HepG2 (cell line): ENCODE data around the gene GNAS. TPM values are rescaled to one million over a fixed set of nuclear protein-coding genes. Genes with fewer than 3 reads are reported as not detected.

Source experiments
- ATAC-seq: fragments of 200-7000 bp; cut with Tn5 transposase; 3 replicates; pipeline ENCODE4 v1.9.1; 2020; ENCODE audit warnings: mild to moderate bottlenecking, moderate library complexity
- BruUV-seq: library from RNA; stranded (reverse); fragments of 400-500 nt; replicated peaks from 2 replicates; lab custom pipeline; 2021; lab: Mats Ljungman, UMichigan
- CTCF ChIA-PET: fragments of 300-600 bp; formaldehyde crosslinking; extraction: SDS; loops from one replicate; lab custom pipeline; 2021; ENCODE audit warnings: low total read pairs, inconsistent platforms, low intra/inter-chr PET ratio; lab: Yijun Ruan, JAX
- POLR2A ChIA-PET: fragments of 350-600 bp; sonication (Branson Sonifier 250); formaldehyde crosslinking; loops from one replicate; lab custom pipeline; 2020; ENCODE audit warnings: antibody characterized with exemption, inconsistent platforms; lab: Yijun Ruan, JAX
- DNase-seq: peaks from one replicate; pipeline ENCODE4 v3.0.0-alpha.2; 2015; ENCODE audit warnings: low spot score
- FAIRE-seq: peaks from 3 replicates; lab custom pipeline; 2011; peaks lifted over from hg19 to GRCh38; lab: Jason Lieb, UNC
- H2AFZ ChIP-seq: one replicate; pipeline ENCODE4 v1.6.1; 2011; ENCODE audit warnings: low read length, inconsistent platforms
- H3K27ac ChIP-seq: fragments of 300-600 bp; 3 replicates; pipeline ENCODE4 v1.8.0; 2011; ENCODE audit warnings: mixed run types, mild to moderate bottlenecking, mixed read lengths, low read length, inconsistent platforms; ENCODE audit not compliant: insufficient read depth; ENCODE audit errors: extremely low read length
- H3K27me3 ChIP-seq, 2 experiments: fragments of 200-600 bp in 1 of 2; 2 replicates in 1 of 2; 3 replicates in 1 of 2; pipeline versions ENCODE4 v1.6.0 to v1.8.0; 2011; ENCODE audit warnings: low read length in 2 of 2, mild to moderate bottlenecking in 2 of 2, moderate library complexity in 2 of 2, inconsistent platforms in 1 of 2; ENCODE audit not compliant: insufficient read depth in 2 of 2, control insufficient read depth in 1 of 2
- H3K36me3 ChIP-seq, 2 experiments: fragments of 200-600 bp in 1 of 2; replicated peaks in 1 of 2; 2 replicates in 1 of 2; 3 replicates in 1 of 2; pipeline versions ENCODE4 v1.5.1 to v1.8.0; 2011; ENCODE audit warnings: low read length in 2 of 2, inconsistent platforms in 1 of 2; ENCODE audit not compliant: insufficient read depth in 2 of 2, control insufficient read depth in 1 of 2
- H3K4me1 ChIP-seq: 2 replicates; pipeline ENCODE4 v1.5.1; 2012; ENCODE audit warnings: low read length, inconsistent platforms; ENCODE audit not compliant: insufficient read depth
- H3K4me2 ChIP-seq: 2 replicates; pipeline ENCODE4 v1.6.0; 2011; ENCODE audit warnings: low read depth, low read length, inconsistent platforms
- H3K4me3 ChIP-seq, 3 experiments: fragments of 200-600 bp in 1 of 3; sonication (generic), shearing (Covaris generic) in 1 of 3; replicated peaks in 1 of 3; 2 replicates each; pipeline ENCODE4 v1.5.1; 2011 to 2016; ENCODE audit warnings: low read length in 3 of 3, inconsistent platforms in 2 of 3, low read depth in 2 of 3, mild to moderate bottlenecking in 2 of 3, control low read depth in 1 of 3, mixed read lengths in 1 of 3; ENCODE audit not compliant: insufficient read depth in 1 of 3
- H3K79me2 ChIP-seq: one replicate; pipeline ENCODE4 v1.6.1; 2011; ENCODE audit warnings: low read length, inconsistent platforms; ENCODE audit not compliant: insufficient read depth
- H3K9ac ChIP-seq: 2 replicates; pipeline ENCODE4 v1.6.0; 2011; ENCODE audit warnings: mild to moderate bottlenecking, low read depth, low read length, inconsistent platforms; ENCODE audit not compliant: insufficient read depth
- H3K9me3 ChIP-seq: 2 replicates; pipeline ENCODE4 v1.5.1; 2012; ENCODE audit warnings: mild to moderate bottlenecking, low read length
- H4K20me1 ChIP-seq: 2 replicates; pipeline ENCODE4 v1.6.0; 2011; ENCODE audit warnings: inconsistent platforms, mild to moderate bottlenecking, low read length, moderate library complexity; ENCODE audit not compliant: insufficient read depth
- ZNF33A ChIP-seq: sonication (generic); formaldehyde crosslinking; IDR thresholded peaks from 2 replicates; pipeline ENCODE4 v1.5.1; 2020; ENCODE audit warnings: missing genetic modification reagents, mild to moderate bottlenecking, moderate library complexity, borderline replicate concordance
- ZNF7 ChIP-seq: IDR thresholded peaks from 2 replicates; pipeline ENCODE4 v1.6.1; 2016; ENCODE audit warnings: missing biosample characterization, missing genetic modification reagents
- WGBS: methylation state at CpG from one replicate; pipeline ENCODE4 v1.1.6; 2017; ENCODE audit warnings: low lambda C conversion rate; 5-methylcytosine and 5-hydroxymethylcytosine counted together
- in situ Hi-C: cut with HindIII; loops from 2 replicates; pipeline ENCODE4 v1.10.0; 2017; ENCODE audit warnings: low pct_unique_long_range_greater_than_20kb; ENCODE audit not compliant: extremely low pct_ligation_motif_present
- intact Hi-C: fragments of 100-400 bp; cut with micrococcal nuclease; formaldehyde crosslinking; loops from one replicate; pipeline ENCODE4 v1.10.0; 2022; ENCODE audit not compliant: unreplicated experiment
- polyA plus RNA-seq, 8 experiments: library from polyadenylated mRNA; depleted of rRNA in 3 of 8; stranded (reverse) in 7 of 8; unstranded in 1 of 8; fragments of >200 nt; fragmentation: Illumina TruSeq in 4 of 8; extraction: Trizol in 4 of 8; gene quantifications; 2 replicates each; pipeline versions ENCODE4 v1.2.1 to v1.2.3, GENCODE V29; 2011 to 2016; ENCODE audit warnings: low read depth in 4 of 8, missing spikeins in 1 of 8, mixed read lengths in 1 of 8; ENCODE audit not compliant: insufficient read depth in 1 of 8
- total RNA-seq, 5 experiments: library from RNA; depleted of rRNA; stranded (reverse); fragments of >200 nt; fragmentation: Illumina TruSeq; extraction: Trizol; gene quantifications; 2 replicates each; pipeline ENCODE4 v1.2.3, GENCODE V29; 2016; ENCODE audit warnings: low read depth in 1 of 5
- TF ChIP-seq, protein P1 (sequence below): sonication (generic); formaldehyde crosslinking; IDR thresholded peaks from 2 replicates; pipeline ENCODE4 v1.4.0; 2020; ENCODE audit warnings: missing genetic modification reagents

The GNAS gene
- total and polyA plus RNA-seq, 2 of the 13 experiments (the other 11 are each of a cell fraction or from before 2014, with no cell fraction given), result 407 to 1,008 TPM

DNA sequence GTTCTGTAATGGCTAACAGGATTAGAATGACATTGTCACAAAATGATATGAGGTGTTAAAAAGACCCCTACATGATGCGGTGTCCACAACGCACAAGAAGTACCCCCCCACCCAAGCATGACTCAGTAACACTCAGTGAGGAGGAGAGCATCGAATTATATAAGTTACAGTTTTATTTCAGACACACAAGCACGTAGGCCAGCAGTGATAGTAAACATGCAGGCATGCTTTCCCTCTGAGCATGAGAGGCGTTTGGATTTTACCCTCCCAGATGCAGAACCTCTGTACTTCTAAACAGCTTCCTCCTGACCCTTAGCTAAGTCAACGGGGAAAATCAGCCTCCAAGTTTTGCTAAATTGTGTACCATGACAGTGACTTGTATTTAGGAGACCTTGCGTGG, 23.9 kb downstream of the GNAS start (continued):
- TF ChIP-seq, protein P1, sequence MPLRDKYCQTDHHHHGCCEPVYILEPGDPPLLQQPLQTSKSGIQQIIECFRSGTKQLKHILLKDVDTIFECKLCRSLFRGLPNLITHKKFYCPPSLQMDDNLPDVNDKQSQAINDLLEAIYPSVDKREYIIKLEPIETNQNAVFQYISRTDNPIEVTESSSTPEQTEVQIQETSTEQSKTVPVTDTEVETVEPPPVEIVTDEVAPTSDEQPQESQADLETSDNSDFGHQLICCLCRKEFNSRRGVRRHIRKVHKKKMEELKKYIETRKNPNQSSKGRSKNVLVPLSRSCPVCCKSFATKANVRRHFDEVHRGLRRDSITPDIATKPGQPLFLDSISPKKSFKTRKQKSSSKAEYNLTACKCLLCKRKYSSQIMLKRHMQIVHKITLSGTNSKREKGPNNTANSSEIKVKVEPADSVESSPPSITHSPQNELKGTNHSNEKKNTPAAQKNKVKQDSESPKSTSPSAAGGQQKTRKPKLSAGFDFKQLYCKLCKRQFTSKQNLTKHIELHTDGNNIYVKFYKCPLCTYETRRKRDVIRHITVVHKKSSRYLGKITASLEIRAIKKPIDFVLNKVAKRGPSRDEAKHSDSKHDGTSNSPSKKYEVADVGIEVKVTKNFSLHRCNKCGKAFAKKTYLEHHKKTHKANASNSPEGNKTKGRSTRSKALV (CRISPR knock-in tag), result no peak

DNA sequence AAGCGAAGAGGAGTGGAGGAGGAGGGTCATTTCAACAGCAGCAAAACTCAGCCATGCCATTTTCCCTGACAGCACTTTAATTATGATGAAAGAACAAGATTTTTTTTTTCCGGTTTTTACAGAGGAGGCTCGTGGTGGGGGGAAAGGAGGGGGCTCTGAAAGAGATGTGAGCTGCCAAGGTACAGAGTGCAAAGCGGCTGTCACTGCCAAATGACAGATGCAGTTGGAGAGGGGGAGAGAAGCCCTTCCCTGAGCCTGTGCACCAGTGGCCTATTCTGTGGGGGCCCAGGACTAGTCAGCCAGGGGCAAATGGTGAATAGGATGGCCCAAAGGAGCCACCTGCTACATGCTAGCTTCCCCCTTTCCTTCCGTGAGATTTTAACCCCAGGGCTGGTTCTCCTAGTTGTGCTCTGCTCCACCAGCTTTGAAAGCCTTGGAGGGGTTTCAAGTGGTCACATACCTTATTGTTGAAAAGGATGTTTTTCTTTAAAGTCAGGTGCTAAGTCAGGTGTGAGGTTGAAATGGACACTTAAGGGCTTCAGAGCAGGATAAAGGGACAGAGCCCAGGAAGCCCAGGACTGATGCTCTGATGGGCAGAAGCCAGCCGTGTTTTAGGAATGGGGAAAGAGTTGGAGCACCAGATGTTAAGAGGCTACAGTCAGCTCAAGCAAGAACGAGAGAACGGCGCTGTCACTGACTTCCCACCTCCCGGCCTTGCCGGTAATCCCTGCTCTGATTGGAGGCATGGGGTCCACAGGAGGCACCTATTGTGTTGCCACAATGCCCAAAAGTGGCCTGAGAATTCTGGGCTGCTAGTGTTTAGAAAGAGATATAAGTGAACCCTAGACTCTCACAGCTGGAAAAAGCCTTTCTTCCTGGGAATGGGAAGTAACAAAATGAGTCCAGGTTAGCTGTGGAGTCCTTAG, 24.8 kb downstream of the GNAS start:
- DNase-seq (no peak), ATAC-seq (peak; percentile 44)
- POLR2A ChIA-PET, result interaction anchor here (0.8 kb wide), 1 partner anchor 12 kb away, joined by 3 read pairs; no protein-coding TSS in a partner anchor
- no peak overlapping the region for H2AFZ ChIP-seq
- no peak overlapping the region; the same call in 1 of the 2 replicates for H3K4me2 ChIP-seq
- H3K27ac ChIP-seq, result no peak overlapping the region
- H3K9me3 ChIP-seq, result no peaks in the 10 kb centered on the region
- H3K4me3 ChIP-seq, result no peak overlapping the region
- 42% methylated on average over 11 of the region's 11 CpGs for WGBS
- H3K9ac ChIP-seq, result no peak overlapping the region
- peaks cover 22% of the 10 kb centered on the region for H3K4me1 ChIP-seq
- no TSS peak for BruUV-seq
- in situ Hi-C loops, result no loop called here
- H3K36me3 ChIP-seq, result no peaks in the 10 kb centered on the region
- intact Hi-C loops, result no loop called here
- no peaks in the 10 kb centered on the region for H3K79me2 ChIP-seq
- H3K27me3 ChIP-seq, result peaks cover 0 to 25% of the 10 kb centered on the region in 2 experiments; a peak in 2 of 5 replicates
- no peaks in the 10 kb centered on the region for H4K20me1 ChIP-seq
- TF ChIP-seq ZNF7 (CRISPR knock-in tag), result 0 out of 2 replicates have a peak, but pooled peaks have one; percentile 27
- TF ChIP-seq ZNF33A (CRISPR knock-in tag), result no peak
- TF ChIP-seq, all 625 proteins: peak for 1
- CTCF ChIA-PET, result no interaction called here
- FAIRE-seq, result no peak
